KOPT-K1 (cell line): Measurements from ENCODE around the gene OR52K1.
"Not testable (repeated sequence)": the region's sequence is repeated elsewhere in the genome, so short reads cannot be mapped to it uniquely, and the experiment has no call there.

Source experiments
- H3K27ac ChIP-seq: fragments of 200-600 bp; sonication (generic); 2 replicates; pipeline ENCODE4 v1.5.1; 2016; ENCODE audit warnings: antibody characterized with exemption, mild to moderate bottlenecking, low read depth, low read length; ENCODE audit not compliant: poor library complexity, severe bottlenecking
- H3K36me3 ChIP-seq: fragments of 200-600 bp; sonication (generic); 2 replicates; pipeline ENCODE4 v1.5.1; 2017; ENCODE audit warnings: antibody characterized with exemption, mild to moderate bottlenecking, low read length, moderate library complexity; ENCODE audit not compliant: insufficient read depth
- H3K9me3 ChIP-seq: fragments of 200-600 bp; sonication (generic); 2 replicates; pipeline ENCODE4 v1.5.1; 2017; ENCODE audit warnings: antibody characterized with exemption, low read length, mild to moderate bottlenecking; ENCODE audit not compliant: insufficient read depth, poor library complexity, severe bottlenecking

OR52K1 gene

DNA sequence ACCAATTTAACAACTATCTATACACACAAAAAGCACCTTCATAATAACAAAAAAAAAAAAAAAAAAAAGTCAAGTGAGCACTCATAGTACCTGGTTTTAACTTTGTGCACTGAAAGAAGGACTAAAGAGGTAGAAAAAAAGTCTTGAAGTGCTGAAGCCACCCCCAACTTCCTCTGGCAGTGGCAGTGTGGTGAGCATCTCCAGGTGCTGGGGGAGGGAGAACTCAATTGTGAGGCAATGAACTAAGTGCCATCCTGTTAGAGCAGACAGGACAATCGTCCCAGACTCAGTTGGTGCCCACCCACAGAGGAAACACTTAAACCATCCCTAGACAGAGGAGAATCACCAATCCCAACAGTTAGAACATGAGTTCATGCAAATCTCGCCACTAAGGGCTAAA is 39.9 kb downstream of the OR52K1 start:
- Histone ChIP-seq H3K36me3 (no peaks in the 10 kb centered on the region), H3K9me3 (no peaks in the 10 kb centered on the region), H3K27ac (no peak overlapping the region)

DNA sequence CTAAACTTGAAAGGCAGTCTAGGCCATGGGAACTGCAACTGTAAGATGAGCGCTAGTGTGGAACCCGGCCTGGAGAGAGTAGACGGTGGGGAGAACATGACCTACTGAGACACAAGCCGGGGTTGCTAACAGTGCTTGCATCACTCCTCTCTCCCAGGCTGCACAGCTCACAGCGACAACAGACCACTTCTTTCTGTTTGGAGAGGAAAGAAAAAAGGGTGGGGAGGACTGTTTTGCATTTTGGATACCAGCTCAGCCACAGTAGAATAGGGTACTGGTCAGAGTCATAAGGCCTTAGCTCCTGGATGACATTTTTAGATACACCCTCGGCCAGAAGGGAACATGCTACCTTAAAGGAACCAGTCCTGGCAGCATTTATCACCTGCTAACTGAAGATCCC is 40.3 kb downstream of the OR52K1 start:
- H3K36me3 ChIP-seq, result no peaks in the 10 kb centered on the region
- no peak overlapping the region for H3K27ac ChIP-seq
- no peaks in the 10 kb centered on the region for H3K9me3 ChIP-seq

- Histone ChIP-seq H3K27ac (no peak overlapping the region), H3K9me3 (no peaks in the 10 kb centered on the region), H3K36me3 (no peaks in the 10 kb centered on the region)
These were observed 41.2 kb downstream of the OR52K1 start for GRCh38 chr11:4523666-4524065.

- H3K9me3 ChIP-seq, result no peaks in the 10 kb centered on the region
- H3K27ac ChIP-seq, result no peak overlapping the region
- no peaks in the 10 kb centered on the region for H3K36me3 ChIP-seq
These were observed 45.5 kb downstream of the OR52K1 start for GRCh38 chr11:4527926-4528325.

DNA sequence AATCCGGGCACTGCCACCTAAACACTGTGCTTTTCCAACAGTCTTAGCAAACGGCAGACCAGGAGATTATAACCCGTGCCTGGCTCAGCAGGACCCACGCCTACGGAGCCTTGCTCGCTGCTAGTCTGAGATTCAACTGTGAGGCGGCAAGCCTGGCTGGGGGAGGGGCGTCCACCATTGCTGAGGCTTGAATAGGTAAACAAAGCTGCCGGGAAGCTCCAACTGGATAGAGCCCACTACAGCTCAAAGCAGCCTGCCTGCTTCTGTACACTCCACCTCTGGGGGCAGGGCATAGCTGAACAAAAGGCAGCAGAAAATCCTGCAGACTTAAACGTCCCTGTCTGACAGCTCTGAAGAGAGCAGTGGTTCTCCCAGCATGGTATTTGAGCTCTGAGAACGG is 49.2 kb downstream of the OR52K1 start:
- H3K36me3 ChIP-seq, H3K9me3 ChIP-seq, H3K27ac ChIP-seq: not testable (repeated sequence)

GRCh38 chr11:4539603-4540219 is 57.3 kb downstream of the OR52K1 start:
- H3K9me3 ChIP-seq, result no peaks in the 10 kb centered on the region
- no peak overlapping the region for H3K27ac ChIP-seq
- no peaks in the 10 kb centered on the region for H3K36me3 ChIP-seq

DNA sequence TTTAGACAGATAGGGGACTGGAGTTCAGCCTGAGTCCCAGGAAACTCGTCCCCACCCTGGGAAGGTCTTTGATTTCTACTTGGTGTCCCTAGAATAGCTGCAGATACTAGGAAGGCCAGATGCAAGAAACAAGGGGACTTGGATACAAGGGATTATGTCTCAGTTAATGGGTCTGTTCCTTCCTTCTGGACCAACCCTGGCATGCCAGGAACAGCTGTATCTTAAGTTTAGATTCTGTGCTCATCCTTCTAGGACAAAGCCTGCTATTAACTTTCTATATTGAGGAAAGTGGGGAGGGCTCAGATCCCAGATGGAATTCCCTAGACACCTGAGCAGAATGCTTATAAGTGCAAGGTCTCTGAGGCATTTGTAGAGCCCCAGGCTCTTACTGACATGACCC is 58.6 kb downstream of the OR52K1 start:
- H3K36me3 ChIP-seq, result no peaks in the 10 kb centered on the region
- no peaks in the 10 kb centered on the region for H3K9me3 ChIP-seq

More for the DNA sequence above, 58.6 kb downstream of the OR52K1 start:
- no peak overlapping the region for H3K27ac ChIP-seq
